Esophagus squamous epithelium (tissue), 5 donors: ENCODE results near the gene TMEM221. TPM values are rescaled to one million over a fixed set of nuclear protein-coding genes. Genes with fewer than 3 reads are reported as not detected.
A peak's percentile ranks its signal among the peaks of the same experiment; 100 is the strongest.

Experiments
- DNase-seq: peaks from one replicate; lab custom pipeline; 2025; lab: John Stamatoyannopoulos, UW
- H3K27ac ChIP-seq, 4 donors: fragments of 200-600 bp; sonication (generic); one replicate each; pipeline ENCODE4 v1.5.1; 2016 to 2019; ENCODE audit warnings: mild to moderate bottlenecking in 1 of 4
- H3K27me3 ChIP-seq, 4 donors: fragments of 200-600 bp; sonication (generic); 1 replicate in 3 of 4; 2 replicates in 1 of 4; pipeline versions ENCODE4 v1.5.1 to v1.6.0; 2017 to 2021; ENCODE audit warnings: antibody characterized with exemption in 1 of 4
- H3K36me3 ChIP-seq, 3 donors: fragments of 200-600 bp; sonication (generic); one replicate each; pipeline ENCODE4 v1.5.1; 2016 to 2019
- H3K4me1 ChIP-seq, 3 donors: fragments of 200-600 bp; sonication (generic); one replicate each; pipeline ENCODE4 v1.5.1; 2017 to 2019
- H3K4me3 ChIP-seq, 4 donors: fragments of 200-600 bp; sonication (generic); 1 replicate in 3 of 4; 2 replicates in 1 of 4; pipeline ENCODE4 v1.5.1; 2016 to 2019; ENCODE audit warnings: mild to moderate bottlenecking in 2 of 4, moderate library complexity in 1 of 4
- H3K9me3 ChIP-seq, 3 donors: fragments of 200-600 bp; sonication (generic); one replicate each; pipeline ENCODE4 v1.5.1; 2016 to 2019
- CTCF ChIP-seq, 6 experiments: fragments of 450-650 bp in 4 of 6; fragments of 200-600 bp in 2 of 6; sonication (generic) in 2 of 6; IDR thresholded peaks; one replicate each; pipeline ENCODE4 v1.5.1; 2016 to 2019; ENCODE audit warnings: antibody characterized with exemption in 6 of 6, mild to moderate bottlenecking in 4 of 6, moderate library complexity in 4 of 6
- POLR2A ChIP-seq, 4 donors: fragments of 450-650 bp; IDR thresholded peaks; one replicate each; pipeline ENCODE4 v1.6.1; 2017; ENCODE audit warnings: antibody characterized with exemption in 4 of 4, mild to moderate bottlenecking in 4 of 4, moderate library complexity in 3 of 4
- WGBS, 2 donors: methylation state at CpG; one replicate each; pipeline ENCODE4 v1.1.5; 2018; 5-methylcytosine and 5-hydroxymethylcytosine counted together
- intact Hi-C: fragments of 100-400 bp; cut with DNase I; formaldehyde crosslinking; loops from one replicate; pipeline ENCODE4 v1.15.0; 2022
- total RNA-seq, 4 donors: library from RNA; depleted of rRNA; stranded (reverse); fragments of >200 nt; gene quantifications; one replicate each; pipeline ENCODE4 v1.1.0, GENCODE V29; 2016
- donor health status: DM: yes; HTN: yes; CAD: no.

TMEM221 gene
- total RNA-seq, 4 donors from 2014 or later, result 0.19 to 0.26 TPM; not detected in 2

GRCh38 chr19:17404621-17405249, 43.7 kb downstream of the TMEM221 start:
- no peaks in the 10 kb centered on the region for H3K27me3 ChIP-seq
- DNase-seq, result no peak
- H3K4me3 ChIP-seq, result peak overlapping the region; percentile 22 to 67 (median 42)
- peaks cover 0 to 5% (median 0%) of the 10 kb centered on the region in 3 donors for H3K36me3 ChIP-seq
- TF ChIP-seq POLR2A (IDR thresholded peaks at IDR 0.05) (no peak), CTCF (IDR thresholded peaks at IDR 0.05) (no peak)
- intact Hi-C loops, result no loop called here
- no peaks in the 10 kb centered on the region for H3K9me3 ChIP-seq
- peak overlapping the region; percentile 80 to 92 (median 90) for H3K27ac ChIP-seq
- 59 to 63% methylated on average over 4 to 6 of the region's 7 CpGs for WGBS, 2 donors
- H3K4me1 ChIP-seq, result peaks cover 22 to 56% (median 23%) of the 10 kb centered on the region in 3 donors

DNA sequence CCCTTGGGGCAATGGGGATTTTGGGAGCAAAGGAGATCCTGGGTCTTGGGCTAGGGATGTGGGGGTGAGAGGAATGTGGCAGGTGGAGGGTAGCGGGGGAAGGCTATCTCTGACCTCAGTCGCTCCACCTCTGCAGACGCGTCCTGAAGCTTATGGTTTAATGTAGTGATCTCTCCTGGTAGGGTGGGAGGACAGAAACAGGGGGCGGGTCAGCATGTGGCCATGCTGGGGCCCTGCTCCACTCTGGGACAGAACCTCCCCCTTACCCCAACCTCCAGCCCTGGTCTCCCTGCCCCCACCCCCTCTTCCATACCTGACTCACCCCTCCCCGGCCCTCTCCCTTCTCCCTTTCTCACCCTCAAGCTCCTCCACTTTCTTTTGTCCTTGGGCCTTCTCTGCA, 44.5 kb downstream of the TMEM221 start:
- no peaks in the 10 kb centered on the region for H3K27me3 ChIP-seq
- H3K4me3 ChIP-seq, result peak overlapping the region in 3 of 4 donors; percentile 41 to 67 (median 43)
- peaks cover 22 to 56% (median 23%) of the 10 kb centered on the region in 3 donors for H3K4me1 ChIP-seq
- intact Hi-C loops, result no loop called here
- H3K36me3 ChIP-seq, result peaks cover 0 to 5% (median 0%) of the 10 kb centered on the region in 3 donors
- no peak for DNase-seq
- no peak for TF ChIP-seq POLR2A (IDR thresholded peaks at IDR 0.05)
- TF ChIP-seq CTCF (IDR thresholded peaks at IDR 0.05), result no peak
- 82 to 90% methylated on average over 6 of the region's 6 CpGs for WGBS, 2 donors
- peak overlapping the region in 3 of 4 donors; percentile 39 to 91 (median 88) for H3K27ac ChIP-seq
- no peaks in the 10 kb centered on the region for H3K9me3 ChIP-seq

DNA sequence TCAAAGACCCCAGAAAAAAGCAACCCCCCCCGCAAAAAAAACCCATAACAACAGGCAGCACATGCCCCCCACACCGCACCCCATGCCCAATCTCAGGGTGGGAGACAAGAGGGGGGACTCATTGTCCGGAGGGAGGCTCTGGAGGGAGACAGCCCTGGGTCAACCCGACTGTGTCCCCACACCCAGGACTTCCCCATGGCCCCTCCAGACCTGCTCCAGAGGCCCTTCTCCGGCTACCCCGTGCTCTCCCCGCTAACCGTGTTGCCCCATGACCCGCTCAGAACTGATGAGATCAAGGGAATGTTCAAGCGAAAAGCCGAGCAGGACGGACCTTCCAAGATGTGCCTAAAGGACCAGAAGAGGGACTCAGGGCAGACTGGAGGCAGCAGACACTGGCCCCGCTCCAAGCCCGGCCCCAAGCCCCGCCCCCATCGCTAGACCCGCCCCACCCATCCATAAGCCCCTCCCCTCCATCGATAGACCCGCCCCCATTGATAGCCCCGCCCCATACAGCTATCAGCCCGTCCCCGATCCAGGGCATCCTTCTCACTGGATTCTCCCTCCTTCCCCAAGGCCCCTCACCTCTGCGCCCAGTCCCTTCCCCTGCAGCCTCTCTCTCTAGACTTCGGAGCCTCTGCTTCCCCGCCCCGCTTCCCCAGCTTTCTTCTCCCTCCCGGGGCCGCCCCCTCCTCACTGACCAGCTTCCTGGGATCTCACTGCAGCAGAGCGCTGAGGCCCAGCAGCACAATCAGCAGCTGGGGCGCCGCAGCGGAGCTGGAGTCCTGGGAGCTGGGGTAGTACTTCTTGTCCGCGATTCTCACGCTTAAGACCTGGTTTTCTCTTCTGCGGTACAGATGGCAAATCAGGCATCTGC, 45.2 kb downstream of the TMEM221 start:
- Histone ChIP-seq H3K9me3 (no peaks in the 10 kb centered on the region), H3K4me1 (peaks cover 22 to 53% (median 23%) of the 10 kb centered on the region in 3 donors), H3K36me3 (peaks cover 0 to 5% (median 0%) of the 10 kb centered on the region in 3 donors), H3K4me3 (peak overlapping the region in 3 of 4 donors; percentile 41 to 67 (median 43)), H3K27ac (peak overlapping the region in 3 of 4 donors; percentile 5 to 91 (median 88)), H3K27me3 (no peaks in the 10 kb centered on the region)
- intact Hi-C loops, result no loop called here
- 64 to 66% methylated on average over 14 to 16 of the region's 36 CpGs for WGBS, 2 donors
- DNase-seq, result no peak
- TF ChIP-seq CTCF (IDR thresholded peaks at IDR 0.05) (no peak), POLR2A (IDR thresholded peaks at IDR 0.05) (no peak)

- no peak for DNase-seq
- Histone ChIP-seq H3K27ac (no peak overlapping the region), H3K27me3 (no peaks in the 10 kb centered on the region), H3K4me1 (peaks cover 18 to 37% (median 18%) of the 10 kb centered on the region in 3 donors), H3K4me3 (no peak overlapping the region), H3K9me3 (no peaks in the 10 kb centered on the region), H3K36me3 (peaks cover 0 to 5% (median 0%) of the 10 kb centered on the region in 3 donors)
- TF ChIP-seq POLR2A (IDR thresholded peaks at IDR 0.05), result no peak
- intact Hi-C loops, result no loop called here
- 68 to 85% methylated on average over 6 of the region's 6 CpGs for WGBS, 2 donors
These were observed 46.8 kb downstream of the TMEM221 start for GRCh38 chr19:17401628-17402027.

- H3K27ac ChIP-seq, result no peak overlapping the region
- H3K4me3 ChIP-seq, result no peak overlapping the region
- 64 to 74% methylated on average over 8 of the region's 8 CpGs for WGBS, 2 donors
- H3K4me1 ChIP-seq, result peaks cover 3 to 28% (median 4%) of the 10 kb centered on the region in 3 donors
- no peaks in the 10 kb centered on the region for H3K9me3 ChIP-seq
- intact Hi-C loops, result loop anchor here (10.0 kb wide), 1 partner anchor 66 kb away; the partner anchor contains the start of gene NXNL1
- no peak for TF ChIP-seq POLR2A (IDR thresholded peaks at IDR 0.05)
- no peak for TF ChIP-seq CTCF (IDR thresholded peaks at IDR 0.05)
- peaks cover 0 to 5% (median 0%) of the 10 kb centered on the region in 3 donors for H3K36me3 ChIP-seq
- H3K27me3 ChIP-seq, result peaks cover 0 to 10% (median 0%) of the 10 kb centered on the region in 4 donors
- DNase-seq, result no peak
These were observed 49.5 kb downstream of the TMEM221 start for GRCh38 chr19:17398902-17399527.
